OCI-LY3 (cell line): ENCODE results near the gene SLC9C1.

ENCODE experiments used
- EZH2phosphoT487 ChIP-seq: fragments of 200-600 bp; shearing (Covaris generic); IDR thresholded peaks from 2 replicates; pipeline ENCODE4 v1.6.1; 2018; ENCODE audit warnings: antibody characterized with exemption, mixed run types, low read depth
- TF ChIP-seq, protein P1 (sequence below): fragments of 200-600, 300-600 bp; sonication (generic); IDR thresholded peaks from 2 replicates; pipeline ENCODE4 v1.5.1; 2014; ENCODE audit warnings: antibody characterized with exemption, low read length, low read depth

DNA sequence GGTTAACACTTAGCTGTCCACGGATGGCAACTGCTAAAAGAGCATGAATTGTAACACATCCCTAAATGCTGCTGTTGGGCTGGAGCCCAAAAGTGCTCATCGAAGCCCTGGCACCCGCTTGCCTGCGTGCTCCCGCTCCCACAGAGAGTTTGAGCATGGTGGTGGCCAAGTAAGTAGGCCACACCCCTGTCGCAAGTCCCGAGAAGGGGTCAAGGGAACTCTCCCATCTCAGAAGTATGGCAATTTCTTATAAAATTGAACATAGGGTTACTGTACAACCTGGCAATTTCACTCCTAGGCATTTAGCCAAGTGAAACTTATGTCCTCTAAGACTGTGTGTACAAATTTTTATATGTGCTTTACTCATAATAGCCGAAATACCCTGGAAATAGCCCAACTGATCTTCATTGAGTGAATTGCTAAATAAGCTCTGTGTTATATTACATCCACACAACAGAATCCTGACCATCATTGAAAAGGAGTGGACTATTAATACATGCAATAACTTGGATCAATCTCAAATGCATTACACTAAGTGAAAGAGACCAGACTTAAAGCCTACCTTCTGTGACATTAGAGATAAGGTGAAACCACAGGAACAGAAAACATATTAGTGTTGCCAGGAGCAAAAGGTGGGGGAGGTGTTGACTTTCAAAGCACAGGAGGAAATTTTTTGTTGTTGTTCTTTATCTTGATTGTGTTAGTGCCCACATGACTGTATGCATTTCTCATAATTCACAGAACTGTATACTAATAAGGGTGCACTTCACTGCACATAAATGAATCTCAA lies 159.5 kb downstream of the SLC9C1 start:
- TF ChIP-seq, protein P1, sequence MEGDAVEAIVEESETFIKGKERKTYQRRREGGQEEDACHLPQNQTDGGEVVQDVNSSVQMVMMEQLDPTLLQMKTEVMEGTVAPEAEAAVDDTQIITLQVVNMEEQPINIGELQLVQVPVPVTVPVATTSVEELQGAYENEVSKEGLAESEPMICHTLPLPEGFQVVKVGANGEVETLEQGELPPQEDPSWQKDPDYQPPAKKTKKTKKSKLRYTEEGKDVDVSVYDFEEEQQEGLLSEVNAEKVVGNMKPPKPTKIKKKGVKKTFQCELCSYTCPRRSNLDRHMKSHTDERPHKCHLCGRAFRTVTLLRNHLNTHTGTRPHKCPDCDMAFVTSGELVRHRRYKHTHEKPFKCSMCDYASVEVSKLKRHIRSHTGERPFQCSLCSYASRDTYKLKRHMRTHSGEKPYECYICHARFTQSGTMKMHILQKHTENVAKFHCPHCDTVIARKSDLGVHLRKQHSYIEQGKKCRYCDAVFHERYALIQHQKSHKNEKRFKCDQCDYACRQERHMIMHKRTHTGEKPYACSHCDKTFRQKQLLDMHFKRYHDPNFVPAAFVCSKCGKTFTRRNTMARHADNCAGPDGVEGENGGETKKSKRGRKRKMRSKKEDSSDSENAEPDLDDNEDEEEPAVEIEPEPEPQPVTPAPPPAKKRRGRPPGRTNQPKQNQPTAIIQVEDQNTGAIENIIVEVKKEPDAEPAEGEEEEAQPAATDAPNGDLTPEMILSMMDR: no peak
- TF ChIP-seq EZH2phosphoT487: no peak
